Right lobe of liver (tissue), 4 donors: ENCODE data around the gene MYRFL.

ENCODE experiments used
- POLR2A ChIP-seq: fragments of 450-650 bp; IDR thresholded peaks from one replicate; pipeline ENCODE4 v1.6.1; 2017; ENCODE audit warnings: antibody characterized with exemption, mild to moderate bottlenecking
- TF ChIP-seq, protein P1 (sequence below), 4 donors: fragments of 200-600 bp in 3 of 4; fragments of 450-650 bp in 1 of 4; IDR thresholded peaks; one replicate each; pipeline versions ENCODE4 v1.5.1 to v1.8.0; 2016 to 2022; ENCODE audit warnings: antibody characterized with exemption in 4 of 4, mild to moderate bottlenecking in 2 of 4
- donor health status: DM: no; HTN: no; CAD: no.
- donor health status: DM: no; HTN: no; CAD: no.
- donor health status: DM: no; HTN: yes; CAD: no.

DNA sequence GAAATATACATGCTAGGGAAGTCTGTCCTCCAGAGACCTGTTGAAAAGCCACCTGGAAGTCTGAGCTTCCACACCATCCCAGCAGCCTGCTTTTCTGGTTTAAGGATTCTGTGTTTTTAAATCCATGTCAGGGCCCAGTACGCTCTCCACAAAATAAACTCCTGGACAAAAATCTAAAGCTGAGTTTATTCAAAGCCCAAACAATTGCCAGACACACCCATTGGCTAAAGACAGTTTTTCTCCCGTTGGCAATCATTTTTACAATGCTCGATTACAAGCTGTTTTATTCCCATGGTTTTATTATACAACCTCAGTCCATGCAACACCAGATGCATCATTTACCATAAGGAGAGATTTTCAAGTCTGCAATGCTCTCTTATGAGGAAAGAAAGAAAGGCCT lies 94.5 kb downstream of the MYRFL start:
- TF ChIP-seq, protein P1, sequence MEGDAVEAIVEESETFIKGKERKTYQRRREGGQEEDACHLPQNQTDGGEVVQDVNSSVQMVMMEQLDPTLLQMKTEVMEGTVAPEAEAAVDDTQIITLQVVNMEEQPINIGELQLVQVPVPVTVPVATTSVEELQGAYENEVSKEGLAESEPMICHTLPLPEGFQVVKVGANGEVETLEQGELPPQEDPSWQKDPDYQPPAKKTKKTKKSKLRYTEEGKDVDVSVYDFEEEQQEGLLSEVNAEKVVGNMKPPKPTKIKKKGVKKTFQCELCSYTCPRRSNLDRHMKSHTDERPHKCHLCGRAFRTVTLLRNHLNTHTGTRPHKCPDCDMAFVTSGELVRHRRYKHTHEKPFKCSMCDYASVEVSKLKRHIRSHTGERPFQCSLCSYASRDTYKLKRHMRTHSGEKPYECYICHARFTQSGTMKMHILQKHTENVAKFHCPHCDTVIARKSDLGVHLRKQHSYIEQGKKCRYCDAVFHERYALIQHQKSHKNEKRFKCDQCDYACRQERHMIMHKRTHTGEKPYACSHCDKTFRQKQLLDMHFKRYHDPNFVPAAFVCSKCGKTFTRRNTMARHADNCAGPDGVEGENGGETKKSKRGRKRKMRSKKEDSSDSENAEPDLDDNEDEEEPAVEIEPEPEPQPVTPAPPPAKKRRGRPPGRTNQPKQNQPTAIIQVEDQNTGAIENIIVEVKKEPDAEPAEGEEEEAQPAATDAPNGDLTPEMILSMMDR (IDR thresholded peaks at IDR 0.05) = no peak
- no peak for TF ChIP-seq POLR2A
